Keratinocyte (primary cell): ENCODE results near the gene MVB12B. TPM values are rescaled to one million over a fixed set of nuclear protein-coding genes. Genes with fewer than 3 reads are reported as not detected.

Source experiments
- DNase-seq: peaks from one replicate; pipeline ENCODE4 v3.0.0-alpha.2; 2011; ENCODE audit warnings: low read depth, missing footprints, low spot score
- FAIRE-seq: peaks from 2 replicates; lab custom pipeline; 2011; peaks lifted over from hg19 to GRCh38; lab: Jason Lieb, UNC
- H2AFZ ChIP-seq: 2 replicates; pipeline ENCODE4 v1.6.0; 2012; ENCODE audit warnings: low read length, control low read depth, inconsistent platforms; ENCODE audit not compliant: control insufficient read depth
- H3K27ac ChIP-seq: 2 replicates; pipeline ENCODE4 v1.5.1; 2011; ENCODE audit warnings: low read length; ENCODE audit not compliant: control insufficient read depth, insufficient read depth
- H3K27me3 ChIP-seq: 3 replicates; pipeline ENCODE4 v1.6.0; 2011; ENCODE audit warnings: low read length; ENCODE audit not compliant: control insufficient read depth, insufficient read depth; ENCODE audit errors: extremely low read depth
- H3K36me3 ChIP-seq, 2 experiments: 2 replicates in 1 of 2; 3 replicates in 1 of 2; pipeline ENCODE4 v1.5.1; 2011; ENCODE audit warnings: low read length in 2 of 2, mild to moderate bottlenecking in 1 of 2; ENCODE audit not compliant: control insufficient read depth in 2 of 2, insufficient read depth in 2 of 2; ENCODE audit errors: extremely low read depth in 1 of 2
- H3K4me1 ChIP-seq: 3 replicates; pipeline ENCODE4 v1.5.1; 2011; ENCODE audit warnings: low read length; ENCODE audit not compliant: control insufficient read depth, insufficient read depth; ENCODE audit errors: extremely low read depth
- H3K4me2 ChIP-seq: 3 replicates; pipeline ENCODE4 v1.6.0; 2011; ENCODE audit warnings: low read depth, low read length; ENCODE audit not compliant: control insufficient read depth, insufficient read depth; ENCODE audit errors: extremely low read depth
- H3K4me3 ChIP-seq, 3 experiments: fragments of 200-600 bp in 1 of 3; sonication (generic) in 1 of 3; 2 replicates in 2 of 3; 3 replicates in 1 of 3; pipeline ENCODE4 v1.5.1; 2011 to 2016; ENCODE audit warnings: low read length in 3 of 3, mild to moderate bottlenecking in 3 of 3, control low read depth in 2 of 3, inconsistent platforms in 1 of 3, low read depth in 1 of 3, mixed read lengths in 1 of 3, mixed run types in 1 of 3, moderate library complexity in 1 of 3; ENCODE audit not compliant: control insufficient read depth in 2 of 3, insufficient read depth in 2 of 3; ENCODE audit errors: extremely low read depth in 1 of 3
- H3K79me2 ChIP-seq: 2 replicates; pipeline ENCODE4 v1.6.0; 2012; ENCODE audit warnings: low read length; ENCODE audit not compliant: control insufficient read depth, insufficient read depth
- H3K9ac ChIP-seq: 3 replicates; pipeline ENCODE4 v1.6.0; 2011; ENCODE audit warnings: low read length; ENCODE audit not compliant: control insufficient read depth, insufficient read depth; ENCODE audit errors: extremely low read depth
- H3K9me1 ChIP-seq: 3 replicates; pipeline ENCODE4 v1.6.0; 2011; ENCODE audit warnings: low read length; ENCODE audit not compliant: control insufficient read depth, insufficient read depth; ENCODE audit errors: extremely low read depth
- H3K9me3 ChIP-seq: 2 replicates; pipeline ENCODE4 v1.5.1; 2012; ENCODE audit warnings: low read depth, low read length; ENCODE audit not compliant: control insufficient read depth
- H4K20me1 ChIP-seq: 3 replicates; pipeline ENCODE4 v1.6.0; 2011; ENCODE audit warnings: low read length; ENCODE audit not compliant: control insufficient read depth, insufficient read depth; ENCODE audit errors: extremely low read depth
- EZH2 ChIP-seq: IDR thresholded peaks from one replicate; pipeline ENCODE4 v1.6.1; 2012; ENCODE audit warnings: inconsistent platforms, mild to moderate bottlenecking, low read length, moderate library complexity
- dilution Hi-C: fragments of 300-500 bp; cut with MboI; formaldehyde crosslinking; loops from one replicate; pipeline ENCODE4 v1.7.0; 2020; ENCODE audit warnings: low sequenced_read_pairs; ENCODE audit not compliant: extremely low pct_ligation_motif_present
- polyA plus RNA-seq, 5 experiments: library from polyadenylated mRNA; depleted of rRNA in 3 of 5; stranded (reverse) in 3 of 5; stranded (forward) in 1 of 5; unstranded in 1 of 5; fragments of >200 nt; gene quantifications; 1 replicate in 1 of 5; 2 replicates in 3 of 5; 3 replicates in 1 of 5; pipeline versions ENCODE4 v1.2.1 to v1.2.3, GENCODE V29; 2011 to 2012; ENCODE audit warnings: missing spikeins in 2 of 5, low read depth in 1 of 5, low replicate concordance in 1 of 5
- TF ChIP-seq, protein P1 (sequence below), 3 experiments: IDR thresholded peaks in 1 of 3; conservative IDR thresholded peaks in 1 of 3; optimal IDR thresholded peaks in 1 of 3; 2 replicates in 2 of 3; 3 replicates in 1 of 3; pipeline versions ENCODE3 to v1.5.1; 2011; ENCODE audit warnings: low read length in 3 of 3, mild to moderate bottlenecking in 3 of 3, moderate library complexity in 2 of 3, control low read depth in 1 of 3, inconsistent platforms in 1 of 3; ENCODE audit not compliant: insufficient read depth in 2 of 3; ENCODE audit errors: extremely low read depth in 1 of 3

The MVB12B gene
- polyA plus RNA-seq, 1 donor (not counting 4 experiments of a cell fraction or from before 2014, with no cell fraction given) = 1.2 TPM

DNA sequence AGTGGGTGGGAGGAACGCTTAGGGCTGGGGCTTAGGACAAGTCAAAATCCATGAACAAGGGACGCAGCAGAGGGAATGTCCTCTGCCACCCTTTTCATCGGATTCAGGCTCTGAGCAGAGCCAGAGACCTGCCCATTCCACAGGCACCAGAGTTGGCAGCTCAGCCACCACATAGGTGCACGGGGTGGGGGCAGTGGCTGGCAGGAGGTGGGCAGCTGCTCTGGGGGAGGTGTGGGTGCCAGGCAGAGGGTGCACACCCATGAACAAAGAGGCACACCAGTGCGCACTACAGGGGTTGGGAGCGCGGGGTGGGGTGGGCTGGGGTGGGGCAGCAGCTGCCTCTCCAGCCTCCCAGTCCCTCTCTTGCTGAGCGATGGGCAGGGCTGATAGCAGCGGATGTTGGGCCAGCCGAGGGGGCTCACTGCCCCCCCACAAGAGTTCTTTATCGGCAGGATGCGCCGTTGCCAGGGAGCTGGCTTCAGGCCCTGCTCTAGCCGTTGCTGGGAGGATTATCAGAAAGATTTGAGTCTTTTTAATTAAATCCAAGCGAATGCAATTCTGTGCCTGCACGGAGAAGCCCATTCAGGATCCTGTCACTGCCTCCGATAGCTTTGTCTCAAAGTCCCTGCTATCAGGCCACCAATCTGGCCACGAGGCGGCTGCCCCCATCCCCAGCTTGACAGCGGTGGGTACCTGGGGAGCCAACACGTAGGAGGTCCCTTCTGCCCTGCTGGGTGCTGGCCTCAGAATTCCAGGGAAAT is 222.8 kb downstream of the MVB12B start:
- Histone ChIP-seq H3K9me3 (no peaks in the 10 kb centered on the region), H3K4me2 (no peak overlapping the region), H3K27me3 (peaks cover 8% of the 10 kb centered on the region), H2AFZ (no peak overlapping the region), H3K9me1 (no peaks in the 10 kb centered on the region), H3K4me3 (no peak overlapping the region), H3K4me1 (no peaks in the 10 kb centered on the region), H3K9ac (no peak overlapping the region), H3K79me2 (no peaks in the 10 kb centered on the region), H3K27ac (no peak overlapping the region), H3K36me3 (no peaks in the 10 kb centered on the region), H4K20me1 (no peaks in the 10 kb centered on the region)
- dilution Hi-C loops = no loop called here
- FAIRE-seq (no peak), DNase-seq (no peak)
- no peak for TF ChIP-seq EZH2
- TF ChIP-seq, protein P1, sequence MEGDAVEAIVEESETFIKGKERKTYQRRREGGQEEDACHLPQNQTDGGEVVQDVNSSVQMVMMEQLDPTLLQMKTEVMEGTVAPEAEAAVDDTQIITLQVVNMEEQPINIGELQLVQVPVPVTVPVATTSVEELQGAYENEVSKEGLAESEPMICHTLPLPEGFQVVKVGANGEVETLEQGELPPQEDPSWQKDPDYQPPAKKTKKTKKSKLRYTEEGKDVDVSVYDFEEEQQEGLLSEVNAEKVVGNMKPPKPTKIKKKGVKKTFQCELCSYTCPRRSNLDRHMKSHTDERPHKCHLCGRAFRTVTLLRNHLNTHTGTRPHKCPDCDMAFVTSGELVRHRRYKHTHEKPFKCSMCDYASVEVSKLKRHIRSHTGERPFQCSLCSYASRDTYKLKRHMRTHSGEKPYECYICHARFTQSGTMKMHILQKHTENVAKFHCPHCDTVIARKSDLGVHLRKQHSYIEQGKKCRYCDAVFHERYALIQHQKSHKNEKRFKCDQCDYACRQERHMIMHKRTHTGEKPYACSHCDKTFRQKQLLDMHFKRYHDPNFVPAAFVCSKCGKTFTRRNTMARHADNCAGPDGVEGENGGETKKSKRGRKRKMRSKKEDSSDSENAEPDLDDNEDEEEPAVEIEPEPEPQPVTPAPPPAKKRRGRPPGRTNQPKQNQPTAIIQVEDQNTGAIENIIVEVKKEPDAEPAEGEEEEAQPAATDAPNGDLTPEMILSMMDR (optimal IDR thresholded peaks at IDR 0.05 in 1 of 3, IDR thresholded peaks at IDR 0.05 in 1 of 3, conservative IDR thresholded peaks at IDR 0.05 in 1 of 3; ENCODE audit: extremely low read depth in 1 of 3, insufficient read depth in 2 of 3, low read length in 3 of 3) = no peak

DNA sequence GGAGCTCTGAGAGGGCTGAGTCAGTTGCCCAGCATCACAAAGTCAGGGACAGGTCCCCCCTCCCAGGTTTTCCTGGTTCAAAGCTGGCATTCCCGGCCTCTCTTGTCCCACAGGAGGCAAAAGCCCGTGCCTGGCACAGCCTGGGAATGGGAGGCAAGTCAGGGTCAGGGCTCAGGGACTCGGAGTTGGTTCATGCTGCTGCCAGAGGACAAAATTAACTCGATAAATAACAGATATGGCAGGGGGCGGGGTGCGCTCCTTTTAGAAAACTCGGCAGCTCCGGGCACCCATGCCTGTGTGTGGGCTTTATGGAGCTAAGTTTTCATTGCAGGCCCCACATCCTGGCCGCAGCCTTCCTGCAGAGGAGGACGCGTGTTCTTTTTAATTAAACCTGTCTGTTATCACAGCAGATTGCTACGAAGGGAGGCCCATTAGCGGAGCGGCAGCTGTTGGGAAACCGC is 224.3 kb downstream of the MVB12B start:
- FAIRE-seq = no peak
- Histone ChIP-seq H3K9me1 (no peaks in the 10 kb centered on the region), H2AFZ (no peak overlapping the region), H3K4me2 (no peak overlapping the region), H4K20me1 (no peaks in the 10 kb centered on the region), H3K9me3 (no peaks in the 10 kb centered on the region), H3K79me2 (no peaks in the 10 kb centered on the region), H3K27me3 (peaks cover 8% of the 10 kb centered on the region), H3K27ac (no peak overlapping the region), H3K9ac (no peak overlapping the region), H3K36me3 (no peaks in the 10 kb centered on the region), H3K4me3 (no peak overlapping the region), H3K4me1 (no peaks in the 10 kb centered on the region)
- TF ChIP-seq, protein P1 (optimal IDR thresholded peaks at IDR 0.05 in 1 of 3, IDR thresholded peaks at IDR 0.05 in 1 of 3, conservative IDR thresholded peaks at IDR 0.05 in 1 of 3; ENCODE audit: extremely low read depth in 1 of 3, insufficient read depth in 2 of 3, low read length in 3 of 3) = no peak
- TF ChIP-seq EZH2 = no peak
- dilution Hi-C loops = no loop called here
- DNase-seq = no peak
